ENCODE results near the gene HTR2C.
"Not testable (repeated sequence)": the region's sequence is repeated elsewhere in the genome, so short reads cannot be mapped to it uniquely, and the experiment has no call there.

The HTR2C gene

GRCh38 chrX:114583646-114584374 lies at the start of gene HTR2C:
Gene HTR2C, plus strand, starts transcription at chrX:114584086. Its CDS starts 142,851 bp downstream, at chrX:114726937.
- H3K4me3 Mint-ChIP-seq: no peak within 1 kb of the TSS

GRCh38 chrX:114580336-114580735 lies 3.5 kb upstream of the HTR2C start:
- Mint-ChIP-seq H3K4me1 (no peaks in the 10 kb centered on the region), H3K4me3 (no peak overlapping the region), H3K27ac (no peak overlapping the region), H3K36me3 (no peaks in the 10 kb centered on the region), H3K9me3 (no peaks in the 10 kb centered on the region)
- DNase-seq (ENCODE audit: low spot score in 2 of 2) (no peak), ATAC-seq (no peak)

More at GRCh38 chrX:114583646-114584374, at the start of gene HTR2C:
- ATAC-seq (no peak), DNase-seq (ENCODE audit: low spot score in 2 of 2) (no peak)
- H3K9me3 Mint-ChIP-seq: no peaks in the 10 kb centered on the region
- H3K4me1 Mint-ChIP-seq: no peaks in the 10 kb centered on the region
- no peaks in the 10 kb centered on the region for H3K36me3 Mint-ChIP-seq
- no peak within 1 kb of the TSS for H3K27ac Mint-ChIP-seq

GRCh38 chrX:114581528-114582263 lies 2.2 kb upstream of the HTR2C start:
- Mint-ChIP-seq H3K27ac (no peak overlapping the region), H3K4me1 (no peaks in the 10 kb centered on the region), H3K9me3 (no peaks in the 10 kb centered on the region), H3K36me3 (no peaks in the 10 kb centered on the region), H3K4me3 (no peak overlapping the region)
- DNase-seq (ENCODE audit: low spot score in 2 of 2) (no peak), ATAC-seq (no peak)

- no peaks in the 10 kb centered on the region for H3K9me3 Mint-ChIP-seq
- no peak overlapping the region for H3K27ac Mint-ChIP-seq
- no peak for DNase-seq (ENCODE audit: low spot score in 2 of 2)
- no peaks in the 10 kb centered on the region for H3K4me1 Mint-ChIP-seq
- H3K4me3 Mint-ChIP-seq: no peak overlapping the region
- no peak for ATAC-seq
- no peaks in the 10 kb centered on the region for H3K36me3 Mint-ChIP-seq
Measured at GRCh38 chrX:114582264-114582632, 1.6 kb upstream of the HTR2C start.

GRCh38 chrX:114582698-114583395 lies 1.0 kb upstream of the HTR2C start:
- H3K4me3 Mint-ChIP-seq: no peak overlapping the region
- ATAC-seq: no peak
- no peak for DNase-seq (ENCODE audit: low spot score in 2 of 2)
- H3K9me3 Mint-ChIP-seq: no peaks in the 10 kb centered on the region
- H3K4me1 Mint-ChIP-seq: no peaks in the 10 kb centered on the region
- H3K36me3 Mint-ChIP-seq: no peaks in the 10 kb centered on the region
- no peak overlapping the region for H3K27ac Mint-ChIP-seq

- no peaks in the 10 kb centered on the region for H3K9me3 Mint-ChIP-seq
- H3K27ac Mint-ChIP-seq: no peak overlapping the region
- H3K4me3 Mint-ChIP-seq: no peak overlapping the region
- no peak for ATAC-seq
- no peaks in the 10 kb centered on the region for H3K36me3 Mint-ChIP-seq
- no peak for DNase-seq (ENCODE audit: low spot score in 2 of 2)
- no peaks in the 10 kb centered on the region for H3K4me1 Mint-ChIP-seq
Measured at GRCh38 chrX:114584375-114584943, 573 bp downstream of the HTR2C start.

- no peak for ATAC-seq
- Mint-ChIP-seq H3K4me1 (no peaks in the 10 kb centered on the region), H3K36me3 (no peaks in the 10 kb centered on the region), H3K27ac (no peak overlapping the region), H3K4me3 (no peak overlapping the region), H3K9me3 (peaks cover under 1% of the 10 kb centered on the region)
- no peak for DNase-seq (ENCODE audit: low spot score in 2 of 2)
Measured at GRCh38 chrX:114584983-114585842, 1.3 kb downstream of the HTR2C start.

GRCh38 chrX:114591121-114591520 lies 7.2 kb downstream of the HTR2C start:
- H3K4me3 Mint-ChIP-seq: no peak overlapping the region
- H3K36me3 Mint-ChIP-seq: no peaks in the 10 kb centered on the region
- no peak overlapping the region for H3K27ac Mint-ChIP-seq
- DNase-seq (ENCODE audit: low spot score in 2 of 2) (no peak), ATAC-seq (no peak)
- H3K4me1 Mint-ChIP-seq: no peaks in the 10 kb centered on the region
- peaks cover 3% of the 10 kb centered on the region for H3K9me3 Mint-ChIP-seq

GRCh38 chrX:114599305-114599704 lies 15.4 kb downstream of the HTR2C start:
- ATAC-seq: no peak
- Mint-ChIP-seq H3K36me3 (no peaks in the 10 kb centered on the region), H3K4me1 (no peaks in the 10 kb centered on the region)

GRCh38 chrX:114599911-114600310 lies 16.0 kb downstream of the HTR2C start:
- H3K9me3 Mint-ChIP-seq: no peaks in the 10 kb centered on the region
- no peaks in the 10 kb centered on the region for H3K36me3 Mint-ChIP-seq
- ATAC-seq (no peak), DNase-seq (ENCODE audit: low spot score in 2 of 2) (no peak)
- no peak overlapping the region for H3K27ac Mint-ChIP-seq
- H3K4me1 Mint-ChIP-seq: no peaks in the 10 kb centered on the region
- no peak overlapping the region for H3K4me3 Mint-ChIP-seq

More at GRCh38 chrX:114599305-114599704, 15.4 kb downstream of the HTR2C start:
- Mint-ChIP-seq H3K4me3 (no peak overlapping the region), H3K9me3 (no peaks in the 10 kb centered on the region), H3K27ac (no peak overlapping the region)
- no peak for DNase-seq (ENCODE audit: low spot score in 2 of 2)

- H3K4me1 Mint-ChIP-seq; H3K9me3 Mint-ChIP-seq; ATAC-seq; H3K4me3 Mint-ChIP-seq; H3K27ac Mint-ChIP-seq; DNase-seq (ENCODE audit: low spot score in 2 of 2); H3K36me3 Mint-ChIP-seq: not testable (repeated sequence)
Measured at GRCh38 chrX:114606619-114607018, 22.7 kb downstream of the HTR2C start.

- Mint-ChIP-seq H3K9me3 (peaks cover 2% of the 10 kb centered on the region), H3K27ac (no peak overlapping the region), H3K36me3 (peaks cover 6% of the 10 kb centered on the region), H3K4me3 (no peak overlapping the region), H3K4me1 (no peaks in the 10 kb centered on the region)
- DNase-seq (ENCODE audit: low spot score in 2 of 2): no peak
- no peak for ATAC-seq
Measured at GRCh38 chrX:114611018-114611619, 27.2 kb downstream of the HTR2C start.

- H3K27ac Mint-ChIP-seq: no peak overlapping the region
- H3K4me3 Mint-ChIP-seq: no peak overlapping the region
- H3K9me3 Mint-ChIP-seq: peaks cover 4% of the 10 kb centered on the region
- no peaks in the 10 kb centered on the region for H3K36me3 Mint-ChIP-seq
- no peak for ATAC-seq
- no peaks in the 10 kb centered on the region for H3K4me1 Mint-ChIP-seq
- no peak for DNase-seq (ENCODE audit: low spot score in 2 of 2)
Measured at GRCh38 chrX:114615765-114616164, 31.9 kb downstream of the HTR2C start.

GRCh38 chrX:114619874-114620273 lies 36.0 kb downstream of the HTR2C start:
- H3K4me3 Mint-ChIP-seq: no peak overlapping the region
- no peak for DNase-seq (ENCODE audit: low spot score in 2 of 2)
- peaks cover 8% of the 10 kb centered on the region for H3K9me3 Mint-ChIP-seq
- ATAC-seq: no peak
- no peaks in the 10 kb centered on the region for H3K36me3 Mint-ChIP-seq
- no peaks in the 10 kb centered on the region for H3K4me1 Mint-ChIP-seq
- no peak overlapping the region for H3K27ac Mint-ChIP-seq
